Prostate gland (tissue), 2 donors: ENCODE data around the gene ENTREP1. TPM values are rescaled to one million over a fixed set of nuclear protein-coding genes. Genes with fewer than 3 reads are reported as not detected.

ENCODE experiments used
- DNase-seq: peaks from one replicate; pipeline ENCODE4 v3.0.0-alpha.2; 2019; ENCODE audit warnings: low spot score
- H3K27ac ChIP-seq, 2 donors: fragments of 200-600 bp; sonication (generic); 2 replicates each; pipeline ENCODE4 v1.5.1; 2017 to 2019
- H3K27me3 ChIP-seq: fragments of 200-600 bp; sonication (generic); replicated peaks from 2 replicates; pipeline ENCODE4 v1.5.1; 2019; ENCODE audit not compliant: insufficient read depth
- H3K36me3 ChIP-seq, 2 donors: fragments of 200-600 bp; sonication (generic); 1 replicate in 1 of 2; 2 replicates in 1 of 2; pipeline versions ENCODE4 v1.5.1 to v1.8.1; 2017 to 2019
- H3K4me1 ChIP-seq: fragments of 200-600 bp; sonication (generic); replicated peaks from 2 replicates; pipeline ENCODE4 v1.5.1; 2019
- H3K4me3 ChIP-seq, 2 donors: fragments of 200-600 bp; sonication (generic); 2 replicates each; pipeline ENCODE4 v1.5.1; 2017 to 2019
- H3K9me3 ChIP-seq: fragments of 200-600 bp; sonication (generic); 2 replicates; pipeline ENCODE4 v1.5.1; 2017
- CTCF ChIP-seq, 4 experiments: fragments of 200-600 bp in 2 of 4; fragments of 450-650 bp in 2 of 4; sonication (generic) in 2 of 4; IDR thresholded peaks; 1 replicate in 3 of 4; 2 replicates in 1 of 4; pipeline ENCODE4 v1.5.1; 2016 to 2019; ENCODE audit warnings: antibody characterized with exemption in 4 of 4, mild to moderate bottlenecking in 2 of 4, moderate library complexity in 2 of 4
- POLR2A ChIP-seq: fragments of 450-650 bp; IDR thresholded peaks from one replicate; pipeline ENCODE4 v1.6.1; 2016; ENCODE audit warnings: antibody characterized with exemption, mild to moderate bottlenecking
- POLR2AphosphoS5 ChIP-seq: sonication (generic); formaldehyde crosslinking; IDR thresholded peaks from one replicate; pipeline ENCODE4 v1.6.1; 2017; ENCODE audit warnings: antibody characterized with exemption
- WGBS: methylation state at CpG from one replicate; pipeline ENCODE4 v1.1.5; 2018; 5-methylcytosine and 5-hydroxymethylcytosine counted together
- intact Hi-C: fragments of 100-400 bp; cut with DNase I; formaldehyde crosslinking; loops from one replicate; pipeline ENCODE4 v1.14.2; 2022
- total RNA-seq, 2 donors: library from RNA; depleted of rRNA; stranded (reverse); fragments of >200 nt; gene quantifications; one replicate each; pipeline ENCODE4 v1.1.0, GENCODE V29; 2016

ENTREP1 gene
- total RNA-seq, 2 donors from 2014 or later = 10.2 to 32.8 TPM

DNA sequence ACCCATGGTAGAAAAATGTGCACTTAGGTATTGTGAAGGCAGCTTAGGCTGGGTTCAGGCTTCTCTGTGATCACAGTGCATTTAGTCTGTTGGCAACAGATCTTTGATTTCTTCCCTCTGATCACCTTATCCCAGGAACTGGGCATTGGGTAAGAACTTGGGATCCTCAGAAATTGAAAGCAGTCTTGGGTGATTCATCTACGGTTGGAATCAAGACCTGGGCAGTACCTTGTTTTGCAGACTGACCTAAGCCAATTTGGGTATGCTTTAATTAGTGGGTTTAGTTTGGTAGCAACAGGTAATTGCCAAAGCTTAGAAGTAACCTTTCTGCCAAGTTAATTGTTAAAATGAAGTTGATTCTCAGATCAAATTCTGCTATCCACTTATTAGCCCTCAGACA, 17.8 kb downstream of the ENTREP1 start:
- intact Hi-C loops = no loop called here
- H3K9me3 ChIP-seq = no peaks in the 10 kb centered on the region
- no peak for DNase-seq
- H3K27ac ChIP-seq = no peak overlapping the region
- H3K36me3 ChIP-seq = no peaks in the 10 kb centered on the region
- 58% methylated on average over 1 of the region's 1 CpG for WGBS
- H3K4me1 ChIP-seq = peaks cover 9% of the 10 kb centered on the region
- H3K27me3 ChIP-seq = no peaks in the 10 kb centered on the region
- no peak for TF ChIP-seq POLR2AphosphoS5
- no peak for TF ChIP-seq CTCF (IDR thresholded peaks at IDR 0.05)
- TF ChIP-seq POLR2A = no peak
- H3K4me3 ChIP-seq = no peak overlapping the region

GRCh38 chr9:69344459-69344858, 19.4 kb downstream of the ENTREP1 start:
- no peak for DNase-seq
- intact Hi-C loops = no loop called here
- Histone ChIP-seq H3K27me3 (no peaks in the 10 kb centered on the region), H3K9me3 (no peaks in the 10 kb centered on the region), H3K27ac (no peak overlapping the region), H3K4me3 (no peak overlapping the region), H3K36me3 (no peaks in the 10 kb centered on the region), H3K4me1 (peaks cover 9% of the 10 kb centered on the region)
- TF ChIP-seq POLR2A (no peak), CTCF (IDR thresholded peaks at IDR 0.05) (no peak), POLR2AphosphoS5 (no peak)
- WGBS = 90% methylated on average over 4 of the region's 4 CpGs

GRCh38 chr9:69346596-69347390, 21.8 kb downstream of the ENTREP1 start:
- 56% methylated on average over 6 of the region's 6 CpGs for WGBS
- peaks cover 9% of the 10 kb centered on the region for H3K4me1 ChIP-seq

GRCh38 chr9:69347607-69348006, 22.6 kb downstream of the ENTREP1 start:
- peak overlapping the region; percentile 48 to 76 for H3K27ac ChIP-seq
- H3K9me3 ChIP-seq = no peaks in the 10 kb centered on the region
- TF ChIP-seq POLR2A (no peak), POLR2AphosphoS5 (peak; percentile 72)
- no peaks in the 10 kb centered on the region for H3K27me3 ChIP-seq
- H3K4me3 ChIP-seq = no peak overlapping the region
- H3K4me1 ChIP-seq = peaks cover 9% of the 10 kb centered on the region
- DNase-seq = peak; percentile 29
- WGBS = 11% methylated on average over 1 of the region's 1 CpG
- H3K36me3 ChIP-seq = no peaks in the 10 kb centered on the region
- intact Hi-C loops = no loop called here

More at GRCh38 chr9:69346596-69347390, 21.8 kb downstream of the ENTREP1 start:
- no peaks in the 10 kb centered on the region for H3K27me3 ChIP-seq
- peak; percentile 72 for DNase-seq
- H3K27ac ChIP-seq = peak overlapping the region; percentile 48 to 76
- intact Hi-C loops = no loop called here
- H3K9me3 ChIP-seq = no peaks in the 10 kb centered on the region
- no peaks in the 10 kb centered on the region for H3K36me3 ChIP-seq
- no peak overlapping the region for H3K4me3 ChIP-seq
- TF ChIP-seq CTCF (IDR thresholded peaks at IDR 0.05) (no peak), POLR2A (no peak), POLR2AphosphoS5 (peak; percentile 82)

DNA sequence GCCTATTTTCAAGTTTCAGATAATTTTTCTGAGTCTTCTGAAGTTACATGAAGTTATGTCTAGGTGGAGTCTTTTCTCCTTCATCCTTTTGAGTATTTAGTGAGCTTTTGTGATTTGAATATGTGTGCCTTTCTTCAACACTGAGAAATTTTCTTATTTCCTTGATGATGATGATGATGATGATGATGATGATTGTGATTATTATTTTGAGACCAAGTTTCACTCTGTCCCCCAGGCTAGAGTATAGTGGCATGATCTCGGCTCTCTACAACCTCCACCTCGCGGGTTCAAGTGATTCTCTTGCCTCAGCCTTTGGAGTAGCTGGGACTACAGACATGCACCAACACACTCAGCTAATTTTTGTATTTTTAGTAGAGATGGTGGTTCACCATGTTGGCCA, 26.2 kb downstream of the ENTREP1 start:
- Histone ChIP-seq H3K36me3 (no peaks in the 10 kb centered on the region), H3K4me1 (peaks cover 9% of the 10 kb centered on the region), H3K9me3 (no peaks in the 10 kb centered on the region), H3K4me3 (no peak overlapping the region), H3K27me3 (no peaks in the 10 kb centered on the region), H3K27ac (no peak overlapping the region)
- no peak for TF ChIP-seq POLR2AphosphoS5
- WGBS = 98% methylated on average over 3 of the region's 3 CpGs
- no peak for DNase-seq
- intact Hi-C loops = no loop called here

GRCh38 chr9:69355232-69355631, 30.2 kb downstream of the ENTREP1 start:
- no peaks in the 10 kb centered on the region for H3K9me3 ChIP-seq
- H3K4me3 ChIP-seq = no peak overlapping the region
- 95% methylated on average over 1 of the region's 1 CpG for WGBS
- H3K27ac ChIP-seq = no peak overlapping the region
- TF ChIP-seq POLR2A = no peak
- TF ChIP-seq POLR2AphosphoS5 = no peak
- no peak for TF ChIP-seq CTCF (IDR thresholded peaks at IDR 0.05)
- H3K4me1 ChIP-seq = peaks cover 5% of the 10 kb centered on the region
- intact Hi-C loops = no loop called here
- no peaks in the 10 kb centered on the region for H3K36me3 ChIP-seq
- no peak for DNase-seq
- no peaks in the 10 kb centered on the region for H3K27me3 ChIP-seq
